Measurements from ENCODE around the gene TH.

TH gene

DNA sequence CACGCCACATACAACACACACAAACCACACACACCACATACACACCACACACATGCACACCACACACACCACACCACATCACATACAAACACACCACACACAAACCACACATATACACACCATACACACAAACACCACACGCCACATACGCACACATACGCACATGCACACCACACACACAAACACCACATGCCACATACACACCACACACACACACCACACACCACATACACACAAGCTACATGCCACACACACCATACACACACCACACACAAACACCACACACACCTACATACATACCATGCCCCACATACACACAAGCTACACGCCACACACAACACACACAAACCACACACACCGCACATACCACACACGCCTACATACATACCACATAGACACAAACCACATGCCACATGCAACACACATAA, 15.7 kb upstream of the TH start:
- H3K27ac ChIP-seq = no peak overlapping the region
- no peak for TF ChIP-seq ZFX (IDR thresholded peaks at IDR 0.05; ENCODE audit: borderline replicate concordance)
- TF ChIP-seq, protein P1, sequence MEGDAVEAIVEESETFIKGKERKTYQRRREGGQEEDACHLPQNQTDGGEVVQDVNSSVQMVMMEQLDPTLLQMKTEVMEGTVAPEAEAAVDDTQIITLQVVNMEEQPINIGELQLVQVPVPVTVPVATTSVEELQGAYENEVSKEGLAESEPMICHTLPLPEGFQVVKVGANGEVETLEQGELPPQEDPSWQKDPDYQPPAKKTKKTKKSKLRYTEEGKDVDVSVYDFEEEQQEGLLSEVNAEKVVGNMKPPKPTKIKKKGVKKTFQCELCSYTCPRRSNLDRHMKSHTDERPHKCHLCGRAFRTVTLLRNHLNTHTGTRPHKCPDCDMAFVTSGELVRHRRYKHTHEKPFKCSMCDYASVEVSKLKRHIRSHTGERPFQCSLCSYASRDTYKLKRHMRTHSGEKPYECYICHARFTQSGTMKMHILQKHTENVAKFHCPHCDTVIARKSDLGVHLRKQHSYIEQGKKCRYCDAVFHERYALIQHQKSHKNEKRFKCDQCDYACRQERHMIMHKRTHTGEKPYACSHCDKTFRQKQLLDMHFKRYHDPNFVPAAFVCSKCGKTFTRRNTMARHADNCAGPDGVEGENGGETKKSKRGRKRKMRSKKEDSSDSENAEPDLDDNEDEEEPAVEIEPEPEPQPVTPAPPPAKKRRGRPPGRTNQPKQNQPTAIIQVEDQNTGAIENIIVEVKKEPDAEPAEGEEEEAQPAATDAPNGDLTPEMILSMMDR (IDR thresholded peaks at IDR 0.05) = no peak

DNA sequence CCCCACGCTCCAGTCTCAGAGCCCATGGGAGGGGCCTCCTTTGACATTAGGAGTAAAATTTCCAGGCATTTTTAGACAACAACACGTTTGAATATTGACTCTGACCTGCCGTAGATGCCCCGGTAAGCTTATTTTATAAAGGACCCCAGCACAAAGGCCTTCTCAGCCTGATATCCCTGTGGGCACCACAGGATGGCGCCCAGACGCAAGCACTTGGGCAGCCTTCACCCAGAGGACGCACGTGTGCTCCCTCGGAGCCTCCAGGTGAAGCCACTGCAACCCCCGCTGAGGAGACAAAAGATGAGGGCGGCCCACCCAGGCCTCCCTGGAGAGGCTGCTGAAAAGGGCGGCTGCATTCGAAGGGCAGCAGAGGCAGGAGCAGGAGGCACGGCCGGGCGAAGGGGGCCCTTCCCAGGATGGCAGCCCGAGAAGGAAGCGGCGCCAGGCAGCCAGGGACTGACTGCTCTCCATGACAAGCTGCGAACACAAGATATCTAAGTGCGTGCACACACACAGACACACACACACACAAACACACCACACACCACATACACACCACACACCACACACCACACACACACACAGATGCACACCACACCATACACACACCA, 15.2 kb upstream of the TH start:
- TF ChIP-seq ZFX (IDR thresholded peaks at IDR 0.05; ENCODE audit: borderline replicate concordance) = no peak
- TF ChIP-seq, protein P1 (IDR thresholded peaks at IDR 0.05) = peak; percentile 76
- H3K27ac ChIP-seq = no peak overlapping the region

DNA sequence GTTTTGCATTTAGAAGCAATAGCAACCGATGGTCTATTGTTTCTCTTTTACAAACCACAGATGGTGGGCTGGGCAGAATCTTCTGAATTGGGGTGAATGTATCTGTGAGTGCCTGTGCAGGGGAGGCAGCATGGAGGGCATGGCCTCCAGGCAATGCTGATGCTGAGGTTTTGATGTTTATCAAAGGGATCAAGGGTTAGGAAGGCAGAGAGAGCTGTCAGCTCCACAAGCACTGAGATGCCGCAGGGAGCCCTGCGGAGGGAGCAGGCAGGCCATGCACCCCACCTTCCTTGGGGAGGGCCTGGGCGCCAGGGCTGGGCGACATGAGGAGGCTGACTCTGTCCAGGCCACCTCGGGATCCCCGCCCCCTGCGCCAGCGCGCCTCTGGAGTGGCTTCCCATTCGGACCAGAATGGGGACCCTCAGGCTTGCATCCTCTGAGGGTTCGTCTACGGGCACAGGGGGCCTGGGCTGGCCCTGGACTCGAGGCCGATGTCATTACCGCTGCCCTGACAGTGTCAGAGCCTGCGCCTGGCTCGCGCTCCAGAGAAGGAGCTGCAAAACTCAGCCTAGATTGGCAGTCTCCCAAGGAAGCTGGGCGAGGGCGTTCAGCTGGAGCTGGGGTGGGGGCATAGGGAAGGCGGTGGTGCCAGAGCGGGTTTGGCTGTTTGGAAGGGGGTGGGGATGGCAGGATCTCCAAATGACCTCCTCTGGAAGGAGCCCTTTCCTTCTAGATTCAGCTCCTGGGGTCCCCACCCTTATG, 13.9 kb upstream of the TH start:
- no peak for TF ChIP-seq ZFX (IDR thresholded peaks at IDR 0.05; ENCODE audit: borderline replicate concordance)
- TF ChIP-seq, protein P1 (IDR thresholded peaks at IDR 0.05) = no peak
- H3K27ac ChIP-seq = no peak overlapping the region

DNA sequence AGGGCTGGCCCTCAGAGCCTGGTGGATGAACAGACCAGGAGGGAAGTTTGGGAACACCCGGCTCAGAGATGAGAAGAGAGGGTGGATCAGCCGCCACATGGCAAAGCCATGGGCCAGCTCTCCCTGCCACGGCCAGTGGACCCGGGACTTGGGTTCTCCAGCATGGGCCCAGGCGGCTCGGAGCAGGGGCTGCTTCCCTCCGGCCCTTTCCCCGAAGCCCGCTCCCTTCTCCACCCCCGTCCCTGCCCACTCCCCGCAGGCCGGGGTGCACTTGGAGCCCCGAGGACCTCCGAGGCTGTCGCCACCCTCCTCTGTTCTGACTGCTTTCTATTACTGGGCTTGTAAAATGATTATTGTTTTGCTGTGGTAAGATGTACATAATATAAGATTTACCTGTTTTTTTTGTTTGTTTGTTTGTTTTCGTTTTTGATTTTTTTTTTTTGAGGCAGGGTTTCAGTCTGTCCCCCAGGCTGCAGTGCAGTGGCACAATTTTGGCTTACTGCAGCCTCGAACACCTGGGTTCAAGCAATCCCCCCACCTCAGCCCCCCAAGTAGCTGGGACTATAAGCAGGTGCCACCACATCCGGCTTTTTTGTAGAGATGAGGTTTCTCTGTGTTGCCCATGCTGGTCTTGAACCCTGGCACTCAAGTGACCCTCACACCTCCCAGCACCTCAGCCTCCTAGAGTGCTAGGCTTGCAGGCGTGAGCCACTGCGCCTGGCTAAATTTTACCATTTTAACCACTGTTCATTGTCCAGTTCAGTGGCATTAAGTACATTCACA, 11.3 kb upstream of the TH start:
- no peak overlapping the region for H3K27ac ChIP-seq

DNA sequence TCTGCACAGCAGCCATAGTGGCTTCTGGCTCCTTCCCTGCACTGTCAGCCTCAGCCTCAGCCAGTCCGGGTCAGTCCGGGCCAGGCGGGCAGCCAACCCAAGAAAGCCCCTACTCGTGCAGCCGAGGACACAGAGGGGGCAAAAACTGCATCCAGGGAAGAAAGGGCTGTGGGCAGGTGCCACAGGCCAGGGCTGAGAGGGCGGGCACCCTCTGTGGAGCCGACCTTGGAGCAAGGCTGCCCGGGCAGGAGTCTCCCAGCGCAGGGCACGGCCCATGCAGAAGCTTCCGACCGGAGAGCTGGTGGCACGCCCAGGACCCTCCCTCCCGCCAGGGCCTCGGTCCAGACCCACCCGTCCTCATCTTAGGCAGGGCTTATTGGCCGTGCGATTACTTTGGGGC, 10.5 kb upstream of the TH start:
- TF ChIP-seq, protein P1 (IDR thresholded peaks at IDR 0.05) = no peak
- TF ChIP-seq ZFX (IDR thresholded peaks at IDR 0.05; ENCODE audit: borderline replicate concordance) = no peak
- H3K27ac ChIP-seq = no peak overlapping the region

More for the DNA sequence above, 11.3 kb upstream of the TH start:
- TF ChIP-seq, protein P1 (IDR thresholded peaks at IDR 0.05) = no peak
- no peak for TF ChIP-seq ZFX (IDR thresholded peaks at IDR 0.05; ENCODE audit: borderline replicate concordance)

DNA sequence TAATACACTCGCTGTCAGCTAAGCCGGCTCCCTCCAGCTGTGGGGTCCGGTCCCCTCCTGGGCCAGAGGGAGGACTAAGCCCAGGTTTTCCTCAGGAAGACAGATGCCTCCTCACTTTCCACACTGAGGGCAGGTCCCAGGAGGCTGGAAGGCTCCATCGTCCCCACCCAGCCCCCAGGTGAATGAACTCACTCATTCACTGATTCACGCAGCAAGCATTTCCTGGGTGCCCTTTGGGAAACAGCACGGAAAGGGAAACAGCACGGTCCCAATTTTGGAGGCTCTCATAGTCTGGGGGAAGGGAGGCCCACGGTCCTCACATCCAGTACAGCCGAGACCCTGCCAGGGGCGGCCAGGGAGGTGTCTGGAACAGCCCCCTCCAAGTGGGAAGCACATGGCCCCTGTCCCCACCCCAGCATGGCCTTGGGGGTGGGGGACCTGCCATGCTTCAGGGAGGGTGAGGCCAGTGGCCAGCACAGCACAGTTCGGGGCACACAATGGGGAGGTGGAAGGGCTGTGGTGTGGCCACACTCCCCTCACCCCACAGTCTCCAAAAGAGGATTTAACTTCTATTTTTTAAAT, 9.3 kb upstream of the TH start:
- H3K27ac ChIP-seq = no peak overlapping the region

More for the DNA sequence above, 9.3 kb upstream of the TH start:
- TF ChIP-seq ZFX (IDR thresholded peaks at IDR 0.05; ENCODE audit: borderline replicate concordance) = no peak
- TF ChIP-seq, protein P1 (IDR thresholded peaks at IDR 0.05) = no peak
